Measurements from ENCODE around the gene MAPKBP1.

DNA sequence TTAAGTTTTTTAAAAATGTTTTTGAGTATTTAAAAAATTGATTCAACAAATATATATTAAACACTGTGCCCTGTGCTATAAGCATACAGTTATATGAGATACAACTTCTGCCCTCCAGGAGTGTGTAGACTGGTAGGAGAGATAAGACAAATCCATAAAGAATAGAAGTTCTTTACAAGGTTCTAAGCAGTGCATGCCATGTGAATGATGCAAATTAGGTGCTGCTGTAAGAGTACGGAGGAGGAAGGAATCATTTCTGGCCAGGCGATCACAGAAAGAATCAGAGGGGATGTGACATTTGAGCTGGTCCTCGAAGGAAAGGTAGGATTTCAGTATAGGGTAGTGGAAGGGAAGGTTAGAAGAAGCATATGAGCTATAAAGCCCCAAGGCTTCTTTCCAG is 14.0 kb downstream of the MAPKBP1 start:
- TF ChIP-seq SUZ12 (IDR thresholded peaks at IDR 0.05; ENCODE audit: extremely low read depth, insufficient read depth, insufficient read length) = no peak
- no peak for TF ChIP-seq ZNF274 (IDR thresholded peaks at IDR 0.05; ENCODE audit: low read depth, low read length)
- no peak for TF ChIP-seq YY1 (IDR thresholded peaks at IDR 0.05; ENCODE audit: insufficient read depth, insufficient read length)

Data from NT2/D1 (cell line).